Neural crest cell (in vitro differentiated cells): Measurements from ENCODE around the gene WWTR1. TPM values are rescaled to one million over a fixed set of nuclear protein-coding genes. Genes with fewer than 3 reads are reported as not detected.

Source experiments
- DNase-seq: peaks from one replicate; pipeline ENCODE4 v3.0.0; 2021; ENCODE audit warnings: low read depth, mixed read lengths, low spot score
- H3K27ac Mint-ChIP-seq: one replicate; pipeline ENCODE4 v1.8.0; 2021; ENCODE audit warnings: mild to moderate bottlenecking, mixed read lengths; ENCODE audit not compliant: unreplicated experiment
- H3K27me3 Mint-ChIP-seq: 2 replicates; pipeline ENCODE4 v1.8.0; 2021; ENCODE audit warnings: low read depth, mild to moderate bottlenecking, mixed read lengths
- H3K36me3 Mint-ChIP-seq: 2 replicates; pipeline ENCODE4 v1.8.0; 2021; ENCODE audit warnings: low read depth, mild to moderate bottlenecking, mixed read lengths
- H3K4me1 Mint-ChIP-seq: 2 replicates; pipeline ENCODE4 v1.8.0; 2021; ENCODE audit warnings: mixed read lengths
- H3K4me3 Mint-ChIP-seq: one replicate; pipeline ENCODE4 v1.8.0; 2021; ENCODE audit warnings: mild to moderate bottlenecking, mixed read lengths
- H3K9me3 Mint-ChIP-seq: 2 replicates; pipeline ENCODE4 v1.8.0; 2021; ENCODE audit warnings: mixed read lengths
- CTCF ChIP-seq: fragments of 200-600 bp; sonication (generic); conservative IDR thresholded peaks from 2 replicates; pipeline ENCODE4 v1.5.0; 2021; ENCODE audit warnings: antibody characterized with exemption, mild to moderate bottlenecking
- long read RNA-seq: library from polyadenylated mRNA; unstranded; transcript quantifications from one replicate; pipeline ENCODE4 v2.0.0, GENCODE V29; 2020
- total RNA-seq: library from RNA; stranded (reverse); gene quantifications from 2 replicates; pipeline ENCODE4 v1.2.1, GENCODE V29; 2021

Gene WWTR1
- total RNA-seq: 34.5 and 35.6 TPM in 2 replicates
- long read RNA-seq, partial matches to known transcripts: 8 of 17 reads
- long read RNA-seq, other reads (novel, unspliced or antisense): 9 of 17 reads

- Mint-ChIP-seq H3K27me3 (no peaks in the 10 kb centered on the region), H3K9me3 (no peaks in the 10 kb centered on the region), H3K36me3 (peaks cover 10% of the 10 kb centered on the region), H3K4me1 (peaks cover 68% of the 10 kb centered on the region), H3K27ac (peak within 1 kb of the TSS; percentile 99), H3K4me3 (peak within 1 kb of the TSS; percentile 100)
- TF ChIP-seq CTCF: no peak
- peak; percentile 76 for DNase-seq
Observed at GRCh38 chr3:149657926-149658743, at the start of gene WWTR1. WWTR1 (minus strand) TSS chr3:149658025; CDS start chr3:149657306, 719 bp downstream.

GRCh38 chr3:149706905-149707304 lies 49.1 kb upstream of the WWTR1 start:
- Mint-ChIP-seq H3K4me1 (peaks cover 7% of the 10 kb centered on the region), H3K36me3 (no peaks in the 10 kb centered on the region), H3K27ac (no peak overlapping the region), H3K27me3 (no peaks in the 10 kb centered on the region), H3K4me3 (no peak overlapping the region), H3K9me3 (peaks cover 4% of the 10 kb centered on the region)
- TF ChIP-seq CTCF: no peak
- DNase-seq: no peak

DNA sequence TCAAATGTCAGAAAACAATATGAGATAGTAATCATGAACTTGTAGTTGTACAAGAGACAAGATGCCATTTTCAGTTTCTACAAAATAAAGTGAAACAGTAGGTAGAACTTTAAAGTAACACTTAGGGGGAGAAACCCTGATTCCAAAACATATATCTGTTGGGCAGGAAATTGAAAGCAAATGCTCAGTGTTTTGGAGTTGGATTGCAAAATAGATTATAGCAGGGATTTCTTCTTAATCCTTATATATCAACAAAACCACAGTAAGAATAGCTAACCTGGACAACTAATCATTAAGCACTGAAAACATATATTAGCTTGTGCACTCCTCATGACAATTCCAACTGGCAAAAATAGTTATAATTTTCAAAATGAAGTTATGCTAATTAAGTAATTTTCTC lies 47.6 kb upstream of the WWTR1 start:
- DNase-seq: no peak
- H3K4me3 Mint-ChIP-seq: no peak overlapping the region
- no peaks in the 10 kb centered on the region for H3K36me3 Mint-ChIP-seq
- H3K9me3 Mint-ChIP-seq: peaks cover 4% of the 10 kb centered on the region
- no peak for TF ChIP-seq CTCF
- no peak overlapping the region for H3K27ac Mint-ChIP-seq
- no peaks in the 10 kb centered on the region for H3K27me3 Mint-ChIP-seq
- peaks cover 7% of the 10 kb centered on the region for H3K4me1 Mint-ChIP-seq

GRCh38 chr3:149703466-149703865 lies 45.6 kb upstream of the WWTR1 start:
- peaks cover 5% of the 10 kb centered on the region for H3K9me3 Mint-ChIP-seq
- H3K4me1 Mint-ChIP-seq: peaks cover 7% of the 10 kb centered on the region
- H3K27me3 Mint-ChIP-seq: no peaks in the 10 kb centered on the region
- TF ChIP-seq CTCF: no peak
- H3K36me3 Mint-ChIP-seq: peaks cover 6% of the 10 kb centered on the region
- no peak overlapping the region for H3K4me3 Mint-ChIP-seq
- no peak overlapping the region for H3K27ac Mint-ChIP-seq
- DNase-seq: no peak

- H3K27me3 Mint-ChIP-seq: no peaks in the 10 kb centered on the region
- H3K4me3 Mint-ChIP-seq: no peak overlapping the region
- H3K27ac Mint-ChIP-seq: no peak overlapping the region
- DNase-seq: no peak
- H3K36me3 Mint-ChIP-seq: peaks cover 9% of the 10 kb centered on the region
- H3K4me1 Mint-ChIP-seq: peaks cover 7% of the 10 kb centered on the region
- H3K9me3 Mint-ChIP-seq: peaks cover 8% of the 10 kb centered on the region
- TF ChIP-seq CTCF: no peak
Observed at GRCh38 chr3:149702691-149703441, 45.0 kb upstream of the WWTR1 start.
